ENCODE results near the gene LFNG. TPM values are rescaled to one million over a fixed set of nuclear protein-coding genes. Genes with fewer than 3 reads are reported as not detected.

The LFNG gene
- total and polyA plus RNA-seq, 9 of the 15 experiments (the other 6 are each of a cell fraction or from before 2014, with no cell fraction given): 0.03 to 0.89 (median 0.25) TPM; not detected in 1

- TF ChIP-seq, protein P1, sequence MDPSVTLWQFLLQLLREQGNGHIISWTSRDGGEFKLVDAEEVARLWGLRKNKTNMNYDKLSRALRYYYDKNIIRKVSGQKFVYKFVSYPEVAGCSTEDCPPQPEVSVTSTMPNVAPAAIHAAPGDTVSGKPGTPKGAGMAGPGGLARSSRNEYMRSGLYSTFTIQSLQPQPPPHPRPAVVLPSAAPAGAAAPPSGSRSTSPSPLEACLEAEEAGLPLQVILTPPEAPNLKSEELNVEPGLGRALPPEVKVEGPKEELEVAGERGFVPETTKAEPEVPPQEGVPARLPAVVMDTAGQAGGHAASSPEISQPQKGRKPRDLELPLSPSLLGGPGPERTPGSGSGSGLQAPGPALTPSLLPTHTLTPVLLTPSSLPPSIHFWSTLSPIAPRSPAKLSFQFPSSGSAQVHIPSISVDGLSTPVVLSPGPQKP (CRISPR knock-in tag; IDR thresholded peaks at IDR 0.05): no peak
- TF ChIP-seq L3MBTL2 (IDR thresholded peaks at IDR 0.05) (no peak), KAT7 (CRISPR knock-in tag; IDR thresholded peaks at IDR 0.05; ENCODE audit: borderline replicate concordance) (no peak), BCOR (IDR thresholded peaks at IDR 0.05) (no peak), C11orf30 (IDR thresholded peaks at IDR 0.05; ENCODE audit: low read depth) (no peak), TFAP4 (CRISPR knock-in tag; IDR thresholded peaks at IDR 0.05; ENCODE audit: borderline replicate concordance) (peak; percentile 58; the same call in 1 of the 2 replicates), ZFP30 (CRISPR knock-in tag; IDR thresholded peaks at IDR 0.05; ENCODE audit: borderline replicate concordance) (no peak), NFYB (IDR thresholded peaks at IDR 0.05; ENCODE audit: extremely low read depth, insufficient read length) (no peak), KDM4B (IDR thresholded peaks at IDR 0.05; ENCODE audit: borderline replicate concordance in 2 of 2, low read depth in 1 of 2) (no peak), ZNF586 (CRISPR knock-in tag; conservative IDR thresholded peaks at IDR 0.05) (no peak), RNF219 (CRISPR knock-in tag; IDR thresholded peaks at IDR 0.05) (no peak), FOXP4 (CRISPR knock-in tag; IDR thresholded peaks at IDR 0.05; ENCODE audit: borderline replicate concordance) (no peak), ZNF316 (IDR thresholded peaks at IDR 0.05) (no peak)
- TF ChIP-seq, protein P2, sequence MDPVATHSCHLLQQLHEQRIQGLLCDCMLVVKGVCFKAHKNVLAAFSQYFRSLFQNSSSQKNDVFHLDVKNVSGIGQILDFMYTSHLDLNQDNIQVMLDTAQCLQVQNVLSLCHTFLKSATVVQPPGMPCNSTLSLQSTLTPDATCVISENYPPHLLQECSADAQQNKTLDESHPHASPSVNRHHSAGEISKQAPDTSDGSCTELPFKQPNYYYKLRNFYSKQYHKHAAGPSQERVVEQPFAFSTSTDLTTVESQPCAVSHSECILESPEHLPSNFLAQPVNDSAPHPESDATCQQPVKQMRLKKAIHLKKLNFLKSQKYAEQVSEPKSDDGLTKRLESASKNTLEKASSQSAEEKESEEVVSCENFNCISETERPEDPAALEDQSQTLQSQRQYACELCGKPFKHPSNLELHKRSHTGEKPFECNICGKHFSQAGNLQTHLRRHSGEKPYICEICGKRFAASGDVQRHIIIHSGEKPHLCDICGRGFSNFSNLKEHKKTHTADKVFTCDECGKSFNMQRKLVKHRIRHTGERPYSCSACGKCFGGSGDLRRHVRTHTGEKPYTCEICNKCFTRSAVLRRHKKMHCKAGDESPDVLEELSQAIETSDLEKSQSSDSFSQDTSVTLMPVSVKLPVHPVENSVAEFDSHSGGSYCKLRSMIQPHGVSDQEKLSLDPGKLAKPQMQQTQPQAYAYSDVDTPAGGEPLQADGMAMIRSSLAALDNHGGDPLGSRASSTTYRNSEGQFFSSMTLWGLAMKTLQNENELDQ (CRISPR knock-in tag; IDR thresholded peaks at IDR 0.05; ENCODE audit: borderline replicate concordance): no peak
These were observed 11.0 kb upstream of the LFNG start (continued) for GRCh38 chr7:2508327-2509215.
